RWPE1 (cell line): Measurements from ENCODE around the gene SFXN5.

Experiments used
- CTCF ChIA-PET: fragments of 350-600 bp; sonication (Branson Sonifier 250); formaldehyde crosslinking; extraction: SDS; loops from one replicate; lab custom pipeline; 2021; lab: Yijun Ruan, JAX
- POLR2A ChIA-PET: fragments of 400-600 bp; formaldehyde crosslinking; extraction: SDS; loops from one replicate; lab custom pipeline; 2020; ENCODE audit warnings: antibody characterized with exemption; ENCODE audit not compliant: low non-redundant PET; lab: Yijun Ruan, JAX
- DNase-seq: peaks from one replicate; pipeline ENCODE4 v3.0.0; 2012; ENCODE audit warnings: low spot score
- H3K27ac ChIP-seq: fragments of 450-650 bp; 2 replicates; pipeline ENCODE4 v1.5.1; 2017
- TF ChIP-seq, protein P1 (sequence below): fragments of 450-650 bp; conservative IDR thresholded peaks from 2 replicates; pipeline ENCODE4 v1.5.1; 2017; ENCODE audit warnings: low read depth, mild to moderate bottlenecking

The SFXN5 gene

DNA sequence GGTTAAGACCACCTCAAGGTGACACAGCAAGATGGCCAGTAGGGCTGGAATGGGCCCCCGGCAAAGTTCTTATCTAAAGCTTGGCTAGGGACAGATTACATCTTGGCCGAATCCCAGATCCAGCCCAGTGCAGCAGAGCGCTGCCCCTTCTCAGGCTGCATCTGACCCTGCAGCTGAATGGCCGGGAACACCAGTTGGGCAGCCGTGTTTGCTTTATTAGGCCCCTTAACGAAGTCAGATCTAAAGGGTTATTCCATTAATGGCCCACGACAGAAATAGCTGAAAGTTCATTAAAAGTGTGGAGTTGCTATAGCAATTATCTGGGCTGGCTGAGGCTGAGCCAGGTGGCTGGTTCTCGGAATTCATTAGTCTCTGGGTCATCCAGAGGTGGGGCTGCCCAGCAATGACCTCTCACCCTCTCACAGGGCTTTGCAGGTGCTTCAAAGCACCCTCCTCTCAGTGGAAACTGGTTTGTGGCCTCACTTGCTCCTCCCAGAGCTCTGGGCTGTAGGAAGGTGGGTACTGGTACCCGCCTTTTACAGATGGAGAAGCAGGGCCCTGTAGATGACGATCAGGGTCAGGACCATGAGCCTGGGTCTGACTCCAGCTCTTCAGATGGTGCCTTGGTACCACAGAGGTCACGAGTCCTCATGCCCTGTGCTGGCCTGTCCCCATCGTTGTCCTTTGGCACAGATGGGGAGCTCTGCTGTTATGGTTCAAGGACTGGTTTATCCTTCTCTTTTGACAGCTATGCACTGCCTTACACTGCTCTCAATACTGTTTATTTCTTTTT lies 85.4 kb downstream of the SFXN5 start:
- H3K27ac ChIP-seq = no peak overlapping the region
- POLR2A ChIA-PET = no interaction called here
- DNase-seq = no peak
- TF ChIP-seq, protein P1, sequence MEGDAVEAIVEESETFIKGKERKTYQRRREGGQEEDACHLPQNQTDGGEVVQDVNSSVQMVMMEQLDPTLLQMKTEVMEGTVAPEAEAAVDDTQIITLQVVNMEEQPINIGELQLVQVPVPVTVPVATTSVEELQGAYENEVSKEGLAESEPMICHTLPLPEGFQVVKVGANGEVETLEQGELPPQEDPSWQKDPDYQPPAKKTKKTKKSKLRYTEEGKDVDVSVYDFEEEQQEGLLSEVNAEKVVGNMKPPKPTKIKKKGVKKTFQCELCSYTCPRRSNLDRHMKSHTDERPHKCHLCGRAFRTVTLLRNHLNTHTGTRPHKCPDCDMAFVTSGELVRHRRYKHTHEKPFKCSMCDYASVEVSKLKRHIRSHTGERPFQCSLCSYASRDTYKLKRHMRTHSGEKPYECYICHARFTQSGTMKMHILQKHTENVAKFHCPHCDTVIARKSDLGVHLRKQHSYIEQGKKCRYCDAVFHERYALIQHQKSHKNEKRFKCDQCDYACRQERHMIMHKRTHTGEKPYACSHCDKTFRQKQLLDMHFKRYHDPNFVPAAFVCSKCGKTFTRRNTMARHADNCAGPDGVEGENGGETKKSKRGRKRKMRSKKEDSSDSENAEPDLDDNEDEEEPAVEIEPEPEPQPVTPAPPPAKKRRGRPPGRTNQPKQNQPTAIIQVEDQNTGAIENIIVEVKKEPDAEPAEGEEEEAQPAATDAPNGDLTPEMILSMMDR = no peak
- CTCF ChIA-PET = interaction anchor here (1.2 kb wide), 1 partner anchor 99 kb away, joined by 3 read pairs; the partner anchor contains the start of gene SPR

DNA sequence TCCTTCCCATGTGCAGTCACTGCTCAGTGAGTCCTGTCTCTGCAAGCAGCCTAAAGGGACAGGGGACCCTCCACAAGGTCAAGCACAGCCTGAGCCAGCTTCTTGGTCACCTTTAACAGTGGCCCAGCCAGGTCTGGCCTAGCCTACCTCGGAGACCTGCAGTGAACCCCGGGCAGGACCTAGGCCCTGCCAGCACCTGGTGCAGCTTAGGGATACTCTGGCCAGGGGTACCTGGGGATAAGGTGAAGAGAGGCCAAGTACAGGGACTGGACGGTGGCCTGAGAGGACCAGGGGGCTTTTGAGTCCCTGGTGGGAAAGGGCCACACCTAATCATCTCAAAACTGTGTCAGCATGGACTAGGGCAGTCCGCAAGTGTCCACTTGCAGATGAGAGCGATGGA lies 86.4 kb downstream of the SFXN5 start:
- DNase-seq = no peak
- H3K27ac ChIP-seq = no peak overlapping the region
- ChIA-PET CTCF (interaction anchor here (0.6 kb wide), 1 partner anchor 193 kb away, joined by 3 read pairs; no protein-coding TSS in a partner anchor), POLR2A (no interaction called here)
- TF ChIP-seq, protein P1 = no peak

DNA sequence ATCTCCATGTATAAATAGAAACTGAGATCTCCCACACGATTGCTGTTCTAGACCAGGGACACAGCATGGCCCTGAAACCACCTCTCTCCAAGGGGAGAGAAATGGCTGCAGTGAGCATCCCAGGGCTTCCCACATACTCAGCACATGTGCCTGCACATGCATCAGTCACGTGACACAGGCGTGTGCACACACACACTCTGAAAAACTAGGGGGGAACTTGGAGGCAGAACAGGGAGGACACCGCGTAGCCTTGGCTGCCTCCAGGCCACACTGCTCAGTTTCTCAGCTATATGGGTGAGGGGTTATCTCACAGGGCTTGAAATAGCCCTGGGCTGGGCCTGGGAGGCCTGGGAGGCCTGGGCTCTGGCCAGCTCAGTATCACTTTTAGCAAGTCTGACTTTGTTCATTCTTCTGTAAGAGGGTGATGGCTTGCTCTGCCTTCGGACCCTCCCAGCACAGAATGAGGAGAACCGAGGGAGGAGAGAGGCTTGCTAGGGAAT lies 87.3 kb downstream of the SFXN5 start:
- CTCF ChIA-PET = interaction anchor here (0.6 to 1.2 kb wide), 3 partner anchors 9 to 1984 kb away, joined by 3 to 5 read pairs (median 3); no protein-coding TSS in a partner anchor
- DNase-seq = no peak
- TF ChIP-seq, protein P1 = no peak
- no peak overlapping the region for H3K27ac ChIP-seq
- POLR2A ChIA-PET = no interaction called here

DNA sequence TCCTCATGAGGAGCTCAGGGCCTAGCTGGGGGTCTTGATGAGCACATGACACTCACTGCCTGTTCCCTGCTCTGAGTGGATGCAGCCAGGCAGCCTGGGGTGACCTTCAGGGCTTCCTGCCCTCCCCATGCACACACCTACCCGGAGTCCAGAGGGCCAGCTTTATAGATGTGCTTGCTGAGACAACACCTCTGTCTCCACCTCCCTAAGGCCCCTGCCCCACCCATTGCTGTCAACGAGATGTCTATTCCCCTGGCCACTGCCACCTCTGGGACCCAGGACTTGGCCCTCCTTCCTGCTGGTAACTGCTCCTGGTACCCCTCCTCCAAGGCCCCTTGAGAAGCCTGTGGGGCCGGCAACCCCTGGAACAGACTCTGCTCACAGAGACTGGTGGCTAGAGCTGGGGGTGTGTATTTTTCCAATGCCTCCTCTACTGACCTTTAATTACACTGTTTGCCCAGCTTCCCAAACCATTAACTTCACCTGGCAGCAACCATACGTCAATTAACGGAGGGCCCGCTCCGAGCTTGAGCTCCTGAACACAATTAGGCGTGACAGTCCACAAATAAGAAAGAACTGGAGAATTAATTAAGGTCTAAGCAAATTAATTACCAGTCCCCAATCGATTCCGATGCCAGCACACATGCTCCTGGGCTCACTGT lies 87.9 kb downstream of the SFXN5 start:
- H3K27ac ChIP-seq = no peak overlapping the region
- TF ChIP-seq, protein P1 = no peak
- CTCF ChIA-PET = interaction anchor here (1.1 to 1.2 kb wide), 2 partner anchors 10 to 15 kb away, joined by 3 to 5 read pairs; no protein-coding TSS in a partner anchor

DNA sequence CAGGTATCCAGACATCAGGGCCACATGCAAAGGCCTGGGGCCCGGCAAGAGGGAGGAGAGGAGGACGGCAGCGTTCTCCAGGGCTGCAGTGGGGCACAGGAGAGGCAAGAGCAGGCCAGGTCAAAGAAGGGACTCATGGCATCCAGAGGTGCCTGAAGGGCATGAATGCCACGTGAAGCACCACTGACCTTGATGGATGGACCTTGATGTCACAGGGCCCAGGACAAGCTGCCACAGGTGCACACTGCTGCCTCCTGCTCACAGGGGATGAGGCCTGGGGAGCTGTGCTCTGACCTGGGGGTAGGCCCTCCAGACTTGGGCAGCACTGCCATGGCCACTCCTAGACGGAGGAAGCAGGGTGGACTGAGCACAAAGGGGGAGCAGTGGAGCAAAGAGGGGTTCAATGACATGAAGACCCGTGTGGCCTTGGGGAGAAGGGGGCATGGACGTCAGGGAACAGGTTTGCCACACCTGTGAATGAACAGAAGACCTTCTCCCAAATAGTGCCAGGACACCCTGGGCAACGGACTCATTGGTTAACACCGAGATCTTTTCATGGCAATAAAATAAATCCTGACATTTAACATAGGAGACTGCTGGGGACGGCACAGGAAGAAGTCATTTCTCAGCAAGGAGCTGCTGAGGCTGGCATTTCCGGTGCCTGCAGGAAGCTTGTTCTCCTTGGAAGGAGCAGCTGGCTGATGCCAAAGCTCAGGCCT lies 88.6 kb downstream of the SFXN5 start:
- no peak overlapping the region for H3K27ac ChIP-seq
- no peak for DNase-seq
- TF ChIP-seq, protein P1 = no peak
- ChIA-PET CTCF (interaction anchor here (1.1 to 1.2 kb wide), 2 partner anchors 10 to 16 kb away, joined by 3 to 5 read pairs; no protein-coding TSS in a partner anchor), POLR2A (no interaction called here)

More for the DNA sequence above, 87.9 kb downstream of the SFXN5 start:
- no peak for DNase-seq
- POLR2A ChIA-PET = no interaction called here
